ENCODE data around the gene CBFA2T3.
"Not testable (repeated sequence)": the region's sequence is repeated elsewhere in the genome, so short reads cannot be mapped to it uniquely, and the experiment has no call there.

CBFA2T3 gene

GRCh38 chr16:89012622-89012995 is 35.6 kb upstream of the CBFA2T3 start:
- no peak for DNase-seq (ENCODE audit: low read depth)

GRCh38 chr16:89011909-89012621 is 35.1 kb upstream of the CBFA2T3 start:
- no peak for DNase-seq (ENCODE audit: low read depth)

- DNase-seq (ENCODE audit: low read depth) = no peak
These were observed 33.4 kb upstream of the CBFA2T3 start for GRCh38 chr16:89010210-89010925.

- DNase-seq (ENCODE audit: low read depth) = no peak
These were observed 32.6 kb upstream of the CBFA2T3 start for GRCh38 chr16:89009343-89010209.

DNA sequence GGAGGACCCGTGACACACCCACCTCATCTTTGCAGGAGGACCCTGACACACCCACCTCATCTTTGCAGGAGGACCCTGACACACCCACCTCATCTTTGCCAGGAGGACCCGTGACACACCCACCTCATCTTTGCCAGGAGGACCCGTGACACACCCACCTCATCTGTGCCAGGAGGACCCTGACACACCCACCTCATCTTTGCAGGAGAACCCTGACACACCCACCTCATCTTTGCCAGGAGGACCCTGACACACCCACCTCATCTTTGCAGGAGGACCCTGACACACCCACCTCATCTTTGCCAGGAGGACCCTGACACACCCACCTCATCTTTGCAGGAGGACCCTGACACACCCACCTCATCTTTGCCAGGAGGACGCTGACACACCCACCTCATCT is 31.8 kb upstream of the CBFA2T3 start:
- not testable (repeated sequence) for DNase-seq (ENCODE audit: low read depth)

DNA sequence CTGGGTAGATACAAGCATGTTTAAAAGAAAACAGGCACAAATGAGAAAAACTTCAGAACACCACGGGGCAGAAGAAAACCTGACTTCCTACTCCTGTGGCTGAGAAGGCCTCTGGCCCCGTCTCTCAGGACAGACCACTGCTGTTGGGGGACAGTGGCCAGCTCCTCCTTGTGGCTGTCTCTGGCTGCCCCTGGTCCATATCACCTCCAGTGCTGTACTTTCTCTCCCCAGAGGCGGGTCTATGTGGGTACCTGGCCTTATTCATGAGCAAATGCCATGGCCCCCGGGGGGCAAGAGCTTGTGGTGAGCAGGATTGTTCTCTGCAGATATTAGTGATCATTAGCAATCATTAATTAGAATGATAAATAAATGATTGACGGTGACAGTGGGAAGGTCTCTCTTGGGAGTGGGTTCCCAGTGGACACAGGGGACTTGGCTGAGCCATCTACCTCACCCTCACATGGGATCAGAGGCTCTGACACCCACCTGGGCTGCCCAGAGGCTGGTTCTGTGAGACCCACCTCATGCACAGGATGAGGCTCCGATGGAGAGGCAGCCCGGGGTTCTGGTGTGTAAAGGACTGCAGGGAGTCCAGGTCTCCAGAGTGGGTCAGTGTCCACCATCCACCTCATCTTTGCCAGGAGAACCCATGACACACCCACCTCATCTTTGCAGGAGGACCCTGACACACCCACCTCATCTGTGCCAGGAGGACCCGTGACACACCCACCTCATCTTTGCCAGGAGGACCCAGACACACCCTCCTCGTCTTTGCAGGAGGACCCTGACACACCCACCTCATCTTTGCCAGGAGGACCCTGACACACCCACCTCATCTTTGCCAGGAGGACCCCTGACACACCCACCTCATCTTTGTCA is 30.6 kb upstream of the CBFA2T3 start:
- DNase-seq (ENCODE audit: low read depth) = no peak

- no peak for DNase-seq (ENCODE audit: low read depth)
These were observed 29.2 kb upstream of the CBFA2T3 start for GRCh38 chr16:89006036-89006752.

- DNase-seq (ENCODE audit: low read depth) = no peak
These were observed 28.4 kb upstream of the CBFA2T3 start for GRCh38 chr16:89005201-89006035.

- no peak for DNase-seq (ENCODE audit: low read depth)
These were observed 27.3 kb upstream of the CBFA2T3 start for GRCh38 chr16:89004209-89004831.

- no peak for DNase-seq (ENCODE audit: low read depth)
These were observed 26.8 kb upstream of the CBFA2T3 start for GRCh38 chr16:89003831-89004208.

GRCh38 chr16:89002851-89003830 is 26.1 kb upstream of the CBFA2T3 start:
- DNase-seq (ENCODE audit: low read depth) = no peak

DNA sequence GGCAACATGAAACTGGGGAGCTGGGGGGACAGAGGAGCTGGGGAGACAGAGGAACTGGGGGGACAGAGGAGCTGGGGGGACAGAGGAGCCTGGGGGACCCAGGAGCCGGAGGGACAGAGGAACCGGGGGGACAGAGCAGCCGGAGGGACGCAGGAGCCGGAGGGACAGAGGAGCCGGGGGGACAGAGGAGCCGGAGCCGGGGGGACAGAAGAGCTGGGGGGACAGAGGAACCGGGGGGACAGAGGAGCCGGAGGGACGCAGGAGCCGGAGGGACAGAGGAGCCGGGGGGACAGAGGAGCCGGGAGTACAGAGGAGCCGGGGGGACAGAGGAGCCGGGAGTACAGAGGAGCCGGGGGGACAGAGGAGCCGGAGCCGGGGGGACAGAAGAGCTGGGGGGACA is 25.1 kb upstream of the CBFA2T3 start:
- DNase-seq (ENCODE audit: low read depth) = not testable (repeated sequence)

GRCh38 chr16:89001117-89002027 is 24.4 kb upstream of the CBFA2T3 start:
- DNase-seq (ENCODE audit: low read depth) = no peak

GRCh38 chr16:89000207-89000959 is 23.4 kb upstream of the CBFA2T3 start:
- no peak for DNase-seq (ENCODE audit: low read depth)

- DNase-seq (ENCODE audit: low read depth) = no peak
These were observed 22.6 kb upstream of the CBFA2T3 start for GRCh38 chr16:88999457-89000206.

Measured in T-helper 22 cell (primary cell).